Loucy (cell line): ENCODE results near the gene TUBA3E.
"Not testable (repeated sequence)": the region's sequence is repeated elsewhere in the genome, so short reads cannot be mapped to it uniquely, and the experiment has no call there.

ENCODE experiments used
- H2AFZ ChIP-seq: fragments of 200-600 bp; sonication (generic); 2 replicates; pipeline ENCODE4 v1.6.0; 2016; ENCODE audit warnings: antibody characterized with exemption, mild to moderate bottlenecking, low read length, moderate library complexity
- H3F3A ChIP-seq: fragments of 200-600 bp; 2 replicates; pipeline ENCODE4 v1.6.0; 2016; ENCODE audit warnings: antibody characterized with exemption, low read depth, mild to moderate bottlenecking
- H3K27me3 ChIP-seq: fragments of 200-600 bp; sonication (generic); 2 replicates; pipeline ENCODE4 v1.6.1; 2014; ENCODE audit warnings: low read length, mild to moderate bottlenecking; ENCODE audit not compliant: insufficient read depth, poor library complexity, severe bottlenecking
- H3K36me3 ChIP-seq: fragments of 200-600 bp; sonication (generic); 2 replicates; pipeline ENCODE4 v1.6.1; 2016; ENCODE audit warnings: low read length; ENCODE audit not compliant: insufficient read depth
- H3K4me1 ChIP-seq: fragments of 200-600 bp; sonication (generic); 2 replicates; pipeline ENCODE4 v1.5.1; 2014; ENCODE audit warnings: low read length, mild to moderate bottlenecking; ENCODE audit not compliant: insufficient read depth, poor library complexity, severe bottlenecking
- H3K4me2 ChIP-seq: fragments of 200-600 bp; sonication (generic); 2 replicates; pipeline ENCODE4 v1.6.0; 2014; ENCODE audit warnings: antibody characterized with exemption, low read length, low read depth, mild to moderate bottlenecking; ENCODE audit not compliant: poor library complexity, severe bottlenecking
- H3K4me3 ChIP-seq: fragments of 200-600 bp; sonication (generic); 2 replicates; pipeline ENCODE4 v1.5.1; 2014; ENCODE audit warnings: low read length, mild to moderate bottlenecking, mixed read lengths; ENCODE audit not compliant: poor library complexity, severe bottlenecking
- H3K79me2 ChIP-seq: fragments of 200-600 bp; sonication (generic); 2 replicates; pipeline ENCODE4 v1.6.1; 2014; ENCODE audit warnings: low read length; ENCODE audit not compliant: insufficient read depth
- H3K9ac ChIP-seq: fragments of 200-600 bp; sonication (generic); 2 replicates; pipeline ENCODE4 v1.6.0; 2014; ENCODE audit warnings: mild to moderate bottlenecking, low read depth, low read length, moderate library complexity; ENCODE audit not compliant: poor library complexity, severe bottlenecking
- H3K9me2 ChIP-seq: fragments of 200-600 bp; sonication (generic); replicated peaks from 2 replicates; pipeline ENCODE4 v1.6.1; 2016; ENCODE audit warnings: low read depth, low read length, mixed read lengths
- H3K9me3 ChIP-seq: fragments of 200-600 bp; sonication (generic); 2 replicates; pipeline ENCODE4 v1.6.1; 2014; ENCODE audit warnings: mild to moderate bottlenecking, antibody characterized with exemption, low read length, low read depth; ENCODE audit not compliant: insufficient read depth
- H4K20me1 ChIP-seq: fragments of 200-600 bp; sonication (generic); 2 replicates; pipeline ENCODE4 v1.6.0; 2014; ENCODE audit warnings: antibody characterized with exemption, low read length, mild to moderate bottlenecking; ENCODE audit not compliant: insufficient read depth, poor library complexity, severe bottlenecking
- CTCF ChIP-seq: fragments of 200-600 bp; sonication (generic); conservative IDR thresholded peaks from 2 replicates; pipeline ENCODE4 v1.5.1; 2014; ENCODE audit warnings: mild to moderate bottlenecking, antibody characterized with exemption, low read length
- EZH2phosphoT487 ChIP-seq: fragments of 200-600 bp; IDR thresholded peaks from 2 replicates; pipeline ENCODE4 v1.6.1; 2018; ENCODE audit warnings: antibody characterized with exemption, mild to moderate bottlenecking, moderate library complexity, borderline replicate concordance

The TUBA3E gene

GRCh38 chr2:130155956-130156623, 42.1 kb downstream of the TUBA3E start:
- peaks cover 40% of the 10 kb centered on the region; the same call in 1 of the 2 replicates for H3K36me3 ChIP-seq
- H3K9me2 ChIP-seq, H3K9ac ChIP-seq, H3K4me2 ChIP-seq, H2AFZ ChIP-seq, H3F3A ChIP-seq, H3K4me3 ChIP-seq, H3K27me3 ChIP-seq, H3K9me3 ChIP-seq, H4K20me1 ChIP-seq, H3K79me2 ChIP-seq, H3K4me1 ChIP-seq: not testable (repeated sequence)
- peak; percentile 49 for TF ChIP-seq CTCF

GRCh38 chr2:130154773-130155765, 43.2 kb downstream of the TUBA3E start:
- Histone ChIP-seq H3K36me3 (peaks cover 40% of the 10 kb centered on the region; the same call in 1 of the 2 replicates), H4K20me1 (no peaks in the 10 kb centered on the region)

GRCh38 chr2:130154423-130154770, 43.8 kb downstream of the TUBA3E start:
- not testable (repeated sequence) for H3F3A ChIP-seq, H4K20me1 ChIP-seq, H3K4me2 ChIP-seq, H3K79me2 ChIP-seq, H3K9me2 ChIP-seq, H3K9ac ChIP-seq, H3K9me3 ChIP-seq, H3K4me1 ChIP-seq, H2AFZ ChIP-seq, H3K4me3 ChIP-seq, H3K27me3 ChIP-seq
- peaks cover 35% of the 10 kb centered on the region; the same call in 1 of the 2 replicates for H3K36me3 ChIP-seq

More at GRCh38 chr2:130154773-130155765, 43.2 kb downstream of the TUBA3E start:
- Histone ChIP-seq H3K9me2 (no peaks in the 10 kb centered on the region), H3K9me3 (no peaks in the 10 kb centered on the region), H3F3A (no peaks in the 10 kb centered on the region), H3K4me1 (no peaks in the 10 kb centered on the region), H3K9ac (no peak overlapping the region), H3K79me2 (no peaks in the 10 kb centered on the region), H3K4me3 (no peak overlapping the region), H3K27me3 (no peaks in the 10 kb centered on the region), H3K4me2 (no peak overlapping the region), H2AFZ (no peak overlapping the region)
- TF ChIP-seq CTCF (no peak), EZH2phosphoT487 (no peak)

GRCh38 chr2:130153721-130154422, 44.4 kb downstream of the TUBA3E start:
- peaks cover 30% of the 10 kb centered on the region; the same call in 1 of the 2 replicates for H3K36me3 ChIP-seq
- not testable (repeated sequence) for H3K4me3 ChIP-seq, H2AFZ ChIP-seq, H3K9me3 ChIP-seq, H3K9ac ChIP-seq, H3K4me1 ChIP-seq, H3F3A ChIP-seq, H3K4me2 ChIP-seq, H3K9me2 ChIP-seq, H3K27me3 ChIP-seq, H3K79me2 ChIP-seq, H4K20me1 ChIP-seq
